ENCODE data around the gene CDH5. TPM values are rescaled to one million over a fixed set of nuclear protein-coding genes. Genes with fewer than 3 reads are reported as not detected.
"Not testable (repeated sequence)": the region's sequence is repeated elsewhere in the genome, so short reads cannot be mapped to it uniquely, and the experiment has no call there.

The CDH5 gene
- total and polyA plus RNA-seq, 2 donors (not counting 3 experiments of a cell fraction or from before 2014, with no cell fraction given): 765 to 815 TPM

DNA sequence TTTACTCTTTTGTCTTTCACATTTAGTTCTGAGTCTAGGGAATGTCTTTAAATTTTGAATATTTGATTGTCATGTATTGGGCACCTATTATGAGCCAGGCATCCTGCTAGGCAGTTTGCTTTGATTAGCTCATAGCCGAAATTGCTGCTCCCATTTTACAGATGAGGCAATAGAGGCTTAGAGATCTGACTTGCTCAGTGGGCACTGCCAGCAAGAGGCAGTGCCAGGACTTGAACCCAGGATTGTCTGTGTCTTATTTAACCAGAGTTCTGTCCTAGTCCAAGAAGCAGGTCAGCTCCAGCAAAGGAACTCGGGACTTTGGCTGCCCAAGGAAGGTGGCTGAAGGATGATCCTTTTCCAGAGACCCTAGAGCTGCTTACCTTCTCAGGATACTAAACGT, 85.1 kb downstream of the CDH5 start:
- H3K36me3 ChIP-seq (ENCODE audit: control insufficient read depth in 2 of 2, extremely low read depth in 1 of 2, insufficient read depth in 2 of 2, low read length in 2 of 2): no peaks in the 10 kb centered on the region
- H4K20me1 ChIP-seq (replicated peaks; ENCODE audit: control insufficient read depth, extremely low read depth, insufficient read depth, low read length): no peaks in the 10 kb centered on the region
- dilution Hi-C loops (cut with MboI; ENCODE audit: extremely low pct_ligation_motif_present, low sequenced_read_pairs): no loop called here
- H3K4me3 ChIP-seq (replicated peaks in 1 of 3; ENCODE audit: insufficient read depth in 1 of 3, low read depth in 1 of 3, low read length in 3 of 3): no peak overlapping the region
- CTCF ChIA-PET: interaction anchor here (1.0 to 1.4 kb wide), 2 partner anchors 12 to 32 kb away, joined by 3 read pairs; no protein-coding TSS in a partner anchor
- H3K4me2 ChIP-seq (ENCODE audit: insufficient read depth, low read length): no peak overlapping the region
- FAIRE-seq (no peak), DNase-seq (ENCODE audit: low read depth, low spot score) (no peak)
- H3K27me3 ChIP-seq (ENCODE audit: control insufficient read depth in 2 of 2, insufficient read depth in 2 of 2, low read length in 2 of 2): peaks cover 7 to 17% of the 10 kb centered on the region in 2 experiments
- H3K9me1 ChIP-seq (replicated peaks; ENCODE audit: control insufficient read depth, extremely low read depth, insufficient read depth, low read length): no peaks in the 10 kb centered on the region
- BruUV-seq (replicated peaks): no TSS peak
- POLR2A ChIA-PET: no interaction called here
- H3K9ac ChIP-seq (replicated peaks; ENCODE audit: extremely low read depth, insufficient read depth, low read length): no peak overlapping the region
- H3K27ac ChIP-seq (ENCODE audit: insufficient read depth, low read depth, low read length): no peak overlapping the region
- no peak overlapping the region for H2AFZ ChIP-seq (ENCODE audit: low read depth, low read length)
- intact Hi-C loops (cut with micrococcal nuclease): no loop called here
- H3K79me2 ChIP-seq (ENCODE audit: control insufficient read depth, insufficient read depth, low read length): no peaks in the 10 kb centered on the region
- TF ChIP-seq MYC (IDR thresholded peaks at IDR 0.05; ENCODE audit: low read depth, low read length): no peak
- TF ChIP-seq JUN (IDR thresholded peaks at IDR 0.05; ENCODE audit: borderline replicate concordance, insufficient read depth, insufficient read length, low read depth): no peak
- no peak for TF ChIP-seq CTCF (IDR thresholded peaks at IDR 0.05; ENCODE audit: extremely low read depth in 1 of 2, insufficient read depth in 1 of 2, low read depth in 1 of 2, low read length in 2 of 2)
- TF ChIP-seq, protein P1, sequence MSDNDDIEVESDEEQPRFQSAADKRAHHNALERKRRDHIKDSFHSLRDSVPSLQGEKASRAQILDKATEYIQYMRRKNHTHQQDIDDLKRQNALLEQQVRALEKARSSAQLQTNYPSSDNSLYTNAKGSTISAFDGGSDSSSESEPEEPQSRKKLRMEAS (IDR thresholded peaks at IDR 0.05; ENCODE audit: insufficient read depth, insufficient read length): no peak
- TF ChIP-seq POLR2AphosphoS5 (IDR thresholded peaks at IDR 0.05; ENCODE audit: insufficient read depth, low read depth, low read length): no peak
- no peak for TF ChIP-seq POLR2A (IDR thresholded peaks at IDR 0.05; ENCODE audit: low read depth, low read length)
- TF ChIP-seq EZH2 (IDR thresholded peaks at IDR 0.05; ENCODE audit: borderline replicate concordance, low read depth, low read length, severe bottlenecking): no peak
- no peak for TF ChIP-seq GATA2 (IDR thresholded peaks at IDR 0.05; ENCODE audit: insufficient read depth, insufficient read length, low read depth, low read length)
- no peak for TF ChIP-seq FOS (IDR thresholded peaks at IDR 0.05; ENCODE audit: borderline replicate concordance, insufficient read depth, low read length)
- H3K9me3 ChIP-seq (replicated peaks; ENCODE audit: control insufficient read depth, insufficient read depth, low read length): no peaks in the 10 kb centered on the region
- no peaks in the 10 kb centered on the region for H3K4me1 ChIP-seq (ENCODE audit: control insufficient read depth, extremely low read depth, insufficient read depth, low read length)

DNA sequence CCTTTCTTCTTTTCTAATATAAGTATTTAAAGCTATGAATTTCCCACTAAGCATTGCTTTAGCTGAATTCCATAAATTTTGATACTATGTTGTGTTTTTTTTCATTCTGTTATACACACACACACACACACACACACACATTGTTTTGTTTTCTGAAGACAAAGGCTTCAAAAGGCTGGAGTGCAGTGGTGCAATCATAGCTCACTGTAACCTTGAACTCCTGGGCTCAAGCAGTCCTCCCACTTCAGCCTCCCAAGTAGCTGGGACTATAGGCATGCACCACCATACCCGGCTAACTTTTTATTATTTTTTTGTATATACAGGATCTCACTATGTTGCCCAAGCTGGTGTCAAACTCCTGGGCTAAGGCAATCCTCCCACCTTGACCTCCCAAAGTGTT, 86.7 kb downstream of the CDH5 start:
- H2AFZ ChIP-seq (ENCODE audit: low read depth, low read length); H3K4me2 ChIP-seq (ENCODE audit: insufficient read depth, low read length); intact Hi-C loops (cut with micrococcal nuclease); BruUV-seq (replicated peaks); H3K4me1 ChIP-seq (ENCODE audit: control insufficient read depth, extremely low read depth, insufficient read depth, low read length); FAIRE-seq; H3K9me1 ChIP-seq (replicated peaks; ENCODE audit: control insufficient read depth, extremely low read depth, insufficient read depth, low read length); H3K9me3 ChIP-seq (replicated peaks; ENCODE audit: control insufficient read depth, insufficient read depth, low read length); H3K79me2 ChIP-seq (ENCODE audit: control insufficient read depth, insufficient read depth, low read length); DNase-seq (ENCODE audit: low read depth, low spot score); H3K4me3 ChIP-seq (replicated peaks in 1 of 3; ENCODE audit: insufficient read depth in 1 of 3, low read depth in 1 of 3, low read length in 3 of 3); H3K9ac ChIP-seq (replicated peaks; ENCODE audit: extremely low read depth, insufficient read depth, low read length); POLR2A ChIA-PET; H4K20me1 ChIP-seq (replicated peaks; ENCODE audit: control insufficient read depth, extremely low read depth, insufficient read depth, low read length); dilution Hi-C loops (cut with MboI; ENCODE audit: extremely low pct_ligation_motif_present, low sequenced_read_pairs); H3K27ac ChIP-seq (ENCODE audit: insufficient read depth, low read depth, low read length); H3K36me3 ChIP-seq (ENCODE audit: control insufficient read depth in 2 of 2, extremely low read depth in 1 of 2, insufficient read depth in 2 of 2, low read length in 2 of 2): not testable (repeated sequence)
- peaks cover 8 to 17% of the 10 kb centered on the region in 2 experiments for H3K27me3 ChIP-seq (ENCODE audit: control insufficient read depth in 2 of 2, insufficient read depth in 2 of 2, low read length in 2 of 2)
- CTCF ChIA-PET: interaction anchor here (1.0 to 1.4 kb wide), 4 partner anchors 10 to 47 kb away, joined by 3 to 4 read pairs (median 3); no protein-coding TSS in a partner anchor

All from endothelial cell of umbilical vein (primary cell).